OCI-LY1 (cell line): ENCODE data around the gene COPS4.

Source experiments
- EZH2 ChIP-seq: fragments of 200-600 bp; sonication (generic), shearing (Covaris generic); IDR thresholded peaks from 2 replicates; pipeline ENCODE4 v1.8.0; 2017; ENCODE audit warnings: borderline replicate concordance, mixed run types, mild to moderate bottlenecking, antibody characterized with exemption, low read length, moderate library complexity, mixed read lengths
- TF ChIP-seq, protein P1 (sequence below): fragments of 200-600 bp; sonication (generic), shearing (Covaris generic); IDR thresholded peaks from 2 replicates; pipeline ENCODE4 v1.5.1; 2017; ENCODE audit warnings: mild to moderate bottlenecking, antibody characterized with exemption, low read length, moderate library complexity, mixed read lengths

DNA sequence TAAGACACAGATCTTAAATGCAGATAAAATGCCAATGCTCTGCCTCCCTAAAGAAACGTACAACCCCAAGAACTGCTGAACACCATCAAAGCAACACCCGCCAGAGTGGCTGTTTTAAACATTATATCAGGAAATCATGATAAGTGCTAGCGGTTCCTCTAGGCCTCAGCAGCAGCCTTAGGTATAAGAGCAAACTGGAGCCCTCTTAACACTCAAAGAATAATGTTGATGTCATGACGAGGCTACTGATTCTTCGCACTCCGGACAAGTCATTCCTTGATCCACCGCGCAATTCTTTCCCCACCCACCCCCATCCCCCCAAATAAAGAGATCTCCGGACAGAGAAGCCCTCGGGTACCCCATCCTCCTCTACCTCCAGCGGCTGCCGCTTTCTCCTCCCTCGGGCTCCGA lies 24.9 kb upstream of the COPS4 start:
- TF ChIP-seq, protein P1, sequence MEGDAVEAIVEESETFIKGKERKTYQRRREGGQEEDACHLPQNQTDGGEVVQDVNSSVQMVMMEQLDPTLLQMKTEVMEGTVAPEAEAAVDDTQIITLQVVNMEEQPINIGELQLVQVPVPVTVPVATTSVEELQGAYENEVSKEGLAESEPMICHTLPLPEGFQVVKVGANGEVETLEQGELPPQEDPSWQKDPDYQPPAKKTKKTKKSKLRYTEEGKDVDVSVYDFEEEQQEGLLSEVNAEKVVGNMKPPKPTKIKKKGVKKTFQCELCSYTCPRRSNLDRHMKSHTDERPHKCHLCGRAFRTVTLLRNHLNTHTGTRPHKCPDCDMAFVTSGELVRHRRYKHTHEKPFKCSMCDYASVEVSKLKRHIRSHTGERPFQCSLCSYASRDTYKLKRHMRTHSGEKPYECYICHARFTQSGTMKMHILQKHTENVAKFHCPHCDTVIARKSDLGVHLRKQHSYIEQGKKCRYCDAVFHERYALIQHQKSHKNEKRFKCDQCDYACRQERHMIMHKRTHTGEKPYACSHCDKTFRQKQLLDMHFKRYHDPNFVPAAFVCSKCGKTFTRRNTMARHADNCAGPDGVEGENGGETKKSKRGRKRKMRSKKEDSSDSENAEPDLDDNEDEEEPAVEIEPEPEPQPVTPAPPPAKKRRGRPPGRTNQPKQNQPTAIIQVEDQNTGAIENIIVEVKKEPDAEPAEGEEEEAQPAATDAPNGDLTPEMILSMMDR, result no peak
- TF ChIP-seq EZH2, result no peak
